Mesothelial cell of epicardium (in vitro differentiated cells): ENCODE data around the gene HPN. TPM values are rescaled to one million over a fixed set of nuclear protein-coding genes. Genes with fewer than 3 reads are reported as not detected.

Experiments
- DNase-seq, 2 experiments: peaks; one replicate each; pipeline ENCODE4 v3.0.0; 2021; ENCODE audit warnings: low spot score in 2 of 2; ENCODE audit not compliant: unreplicated experiment in 2 of 2
- H3K27ac Mint-ChIP-seq: 2 replicates; pipeline ENCODE4 v1.8.0; 2021; ENCODE audit warnings: mixed read lengths
- H3K27me3 Mint-ChIP-seq: 2 replicates; pipeline ENCODE4 v1.8.0; 2021; ENCODE audit warnings: low read depth, mixed read lengths
- H3K36me3 Mint-ChIP-seq: 2 replicates; pipeline ENCODE4 v1.8.0; 2021; ENCODE audit warnings: mixed read lengths
- H3K4me1 Mint-ChIP-seq: 2 replicates; pipeline ENCODE4 v1.8.0; 2021; ENCODE audit warnings: mixed read lengths
- H3K4me3 Mint-ChIP-seq: 2 replicates; pipeline ENCODE4 v1.8.0; 2021; ENCODE audit warnings: mild to moderate bottlenecking, moderate library complexity, mixed read lengths
- H3K9me3 Mint-ChIP-seq: 2 replicates; pipeline ENCODE4 v1.8.0; 2021; ENCODE audit warnings: mixed read lengths
- CTCF ChIP-seq: fragments of 200-600 bp; sonication (generic); IDR thresholded peaks from one replicate; pipeline ENCODE4 v1.5.0; 2021; ENCODE audit warnings: antibody characterized with exemption; ENCODE audit not compliant: unreplicated experiment
- total RNA-seq: library from RNA; stranded (reverse); gene quantifications from 3 replicates; pipeline ENCODE4 v1.2.1, GENCODE V29; 2021

Gene HPN
- total RNA-seq, 1 donor from 2014 or later: 21.3 TPM

- no peak for TF ChIP-seq CTCF
- Mint-ChIP-seq H3K36me3 (no peaks in the 10 kb centered on the region), H3K4me1 (peaks cover 20% of the 10 kb centered on the region), H3K9me3 (no peaks in the 10 kb centered on the region), H3K4me3 (no peak overlapping the region), H3K27me3 (peaks cover 11% of the 10 kb centered on the region), H3K27ac (no peak overlapping the region)
- no peak for DNase-seq
Measured at GRCh38 chr19:35065574-35065973, 24.1 kb downstream of the HPN start.

GRCh38 chr19:35066121-35066520 is 24.6 kb downstream of the HPN start:
- Mint-ChIP-seq H3K27me3 (peaks cover 11% of the 10 kb centered on the region), H3K4me1 (peaks cover 20% of the 10 kb centered on the region), H3K4me3 (no peak overlapping the region), H3K27ac (no peak overlapping the region), H3K9me3 (no peaks in the 10 kb centered on the region), H3K36me3 (no peaks in the 10 kb centered on the region)
- DNase-seq: no peak
- TF ChIP-seq CTCF: no peak

GRCh38 chr19:35066691-35067563 is 25.4 kb downstream of the HPN start:
- Mint-ChIP-seq H3K9me3 (no peaks in the 10 kb centered on the region), H3K4me3 (no peak overlapping the region), H3K27ac (no peak overlapping the region), H3K27me3 (peaks cover 11% of the 10 kb centered on the region), H3K36me3 (no peaks in the 10 kb centered on the region), H3K4me1 (peaks cover 20% of the 10 kb centered on the region)
- peak; percentile 77 for TF ChIP-seq CTCF
- peak; percentile 76 to 89 for DNase-seq

- peak overlapping the region; percentile 28 for H3K4me3 Mint-ChIP-seq
- no peaks in the 10 kb centered on the region for H3K9me3 Mint-ChIP-seq
- no peak for DNase-seq
- H3K27me3 Mint-ChIP-seq: peaks cover 3% of the 10 kb centered on the region
- peaks cover 20% of the 10 kb centered on the region for H3K4me1 Mint-ChIP-seq
- no peaks in the 10 kb centered on the region for H3K36me3 Mint-ChIP-seq
- no peak for TF ChIP-seq CTCF
- H3K27ac Mint-ChIP-seq: peak overlapping the region; percentile 87
Measured at GRCh38 chr19:35068941-35069634, 27.6 kb downstream of the HPN start.

- TF ChIP-seq CTCF: no peak
- DNase-seq: no peak
- Mint-ChIP-seq H3K27me3 (no peaks in the 10 kb centered on the region), H3K27ac (no peak overlapping the region), H3K4me3 (no peak overlapping the region), H3K4me1 (peaks cover 20% of the 10 kb centered on the region), H3K36me3 (no peaks in the 10 kb centered on the region), H3K9me3 (no peaks in the 10 kb centered on the region)
Measured at GRCh38 chr19:35069696-35070095, 28.2 kb downstream of the HPN start.
